ENCODE measurements around the gene CDC23. TPM values are rescaled to one million over a fixed set of nuclear protein-coding genes. Genes with fewer than 3 reads are reported as not detected.

CDC23 gene
- total and polyA plus RNA-seq, 2 of the 8 experiments (the other 6 are each of a cell fraction or from before 2014, with no cell fraction given), result 32.6 to 45.7 TPM

DNA sequence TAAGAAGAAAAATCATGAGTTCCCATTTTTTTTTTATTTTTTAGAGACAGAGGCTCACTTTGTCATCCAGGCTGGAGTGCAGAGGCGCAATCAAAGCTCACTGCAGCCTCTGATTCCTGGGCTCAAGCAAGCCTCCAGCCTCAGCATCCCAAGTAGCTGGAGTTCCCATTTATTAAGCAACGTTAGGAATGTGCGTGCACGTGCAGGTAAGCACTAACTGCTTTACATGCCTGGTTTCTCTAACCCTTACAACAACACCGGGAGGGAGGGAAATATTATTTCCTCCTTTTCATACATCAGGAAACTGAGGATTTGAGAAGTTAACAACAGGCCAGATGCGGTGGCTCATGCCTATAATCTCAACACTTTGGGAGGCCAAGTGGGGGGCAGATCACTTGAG lies 16.3 kb upstream of the CDC23 start:
- no peak overlapping the region for H2BK5ac ChIP-seq (ENCODE audit: low read depth, low read length)
- no peak overlapping the region for H4K8ac ChIP-seq (ENCODE audit: extremely low read depth, insufficient read depth, low read length)
- H3K79me1 ChIP-seq (ENCODE audit: low read depth, low read length), result no peaks in the 10 kb centered on the region
- H3K27ac ChIP-seq (ENCODE audit: low read depth, low read length), result no peak overlapping the region
- no peak overlapping the region for H3K23ac ChIP-seq (ENCODE audit: insufficient read length)
- H3K9ac ChIP-seq (replicated peaks in 1 of 4; ENCODE audit: extremely low read depth in 1 of 4, low read depth in 3 of 4, low read length in 3 of 4), result no peak overlapping the region
- no peak overlapping the region for H4K91ac ChIP-seq (replicated peaks; ENCODE audit: insufficient read length, low read length)
- H3K36me3 ChIP-seq (ENCODE audit: control insufficient read depth in 2 of 4, insufficient read depth in 4 of 4, low read length in 3 of 4), result no peaks in the 10 kb centered on the region
- peaks cover 4 to 6% of the 10 kb centered on the region in 2 experiments; a peak in 1 of 4 replicates for H3K9me3 ChIP-seq (ENCODE audit: insufficient read depth in 2 of 2, low read depth in 1 of 2, low read length in 1 of 2)
- DNase-seq (ENCODE audit: low read depth in 1 of 2, low spot score in 2 of 2) (no peak), FAIRE-seq (no peak)
- H2BK20ac ChIP-seq (ENCODE audit: low read length), result no peak overlapping the region
- no peaks in the 10 kb centered on the region for H3K79me2 ChIP-seq (ENCODE audit: control insufficient read depth in 1 of 2, insufficient read depth in 2 of 2, low read length in 2 of 2)
- no peak overlapping the region for H3K4ac ChIP-seq (replicated peaks; ENCODE audit: insufficient read length, low read depth, low read length)
- H3K56ac ChIP-seq (replicated peaks; ENCODE audit: insufficient read length, low read depth, low read length), result no peak overlapping the region
- H2BK15ac ChIP-seq (ENCODE audit: low read length), result no peak overlapping the region
- H3K14ac ChIP-seq (ENCODE audit: insufficient read length), result no peak overlapping the region
- no peak overlapping the region for H2BK12ac ChIP-seq (ENCODE audit: low read depth, low read length)
- no peak for TF ChIP-seq CEBPB (IDR thresholded peaks at IDR 0.05; ENCODE audit: low read depth, low read length)
- TF ChIP-seq SP4 (IDR thresholded peaks at IDR 0.05; ENCODE audit: low read length), result no peak
- no peak for TF ChIP-seq ATF3 (IDR thresholded peaks at IDR 0.05; ENCODE audit: insufficient read depth, low read depth, low read length)
- no peak for TF ChIP-seq TEAD4 (IDR thresholded peaks at IDR 0.05; ENCODE audit: low read depth, low read length)
- no peak for TF ChIP-seq TAF7 (optimal IDR thresholded peaks at IDR 0.05; ENCODE audit: borderline replicate concordance, low read depth, low read length)
- TF ChIP-seq MAX (IDR thresholded peaks at IDR 0.05), result no peak
- TF ChIP-seq PHF8 (conservative IDR thresholded peaks at IDR 0.05; ENCODE audit: low read depth, low read length), result no peak
- no peak for TF ChIP-seq NRF1 (IDR thresholded peaks at IDR 0.05; ENCODE audit: low read depth, low read length)
- no peak for TF ChIP-seq EZH2 (IDR thresholded peaks at IDR 0.05; ENCODE audit: low read depth, low read length, severe bottlenecking)
- TF ChIP-seq SRF (IDR thresholded peaks at IDR 0.05; ENCODE audit: low read depth, low read length), result no peak
- no peak for TF ChIP-seq GABPA (IDR thresholded peaks at IDR 0.05; ENCODE audit: borderline replicate concordance, insufficient read depth, low read length)
- TF ChIP-seq TAF1 (IDR thresholded peaks at IDR 0.05; ENCODE audit: low read depth, low read length), result no peak
- no peak for TF ChIP-seq EP300 (IDR thresholded peaks at IDR 0.05; ENCODE audit: borderline replicate concordance in 1 of 2, low read depth in 2 of 2, low read length in 2 of 2)
- H3K4me2 ChIP-seq (ENCODE audit: insufficient read depth in 1 of 2, low read depth in 2 of 2, low read length in 2 of 2), result no peak overlapping the region
- 90% methylated on average over 6 of the region's 6 CpGs; no CpG with 5 or more reads in 1 of the 2 experiments for WGBS, 2 experiments (ENCODE audit: extremely low coverage in 1 of 2, insufficient coverage in 1 of 2, insufficient read length in 1 of 2, insufficient replicate concordance in 2 of 2, low coverage in 1 of 2, low lambda C conversion rate in 2 of 2, missing lambda C conversion rate in 1 of 2)
- H3K23me2 ChIP-seq (ENCODE audit: low read depth, low read length), result no peaks in the 10 kb centered on the region
- H2BK120ac ChIP-seq (replicated peaks; ENCODE audit: low read depth, low read length), result no peak overlapping the region
- H2AK5ac ChIP-seq (ENCODE audit: low read depth, low read length), result no peak overlapping the region
- no peaks in the 10 kb centered on the region for H3K27me3 ChIP-seq (replicated peaks in 1 of 4; ENCODE audit: control insufficient read depth in 3 of 4, extremely low read depth in 1 of 4, insufficient read depth in 3 of 4, low read length in 3 of 4)
- H4K5ac ChIP-seq (ENCODE audit: insufficient read length, low read depth, low read length), result no peak overlapping the region
- H3K4me3 ChIP-seq (ENCODE audit: extremely low read depth in 1 of 4, insufficient read depth in 2 of 4, low read depth in 3 of 4, low read length in 4 of 4), result no peak overlapping the region
- POLR2A ChIA-PET (ENCODE audit: partially characterized antibody), result interaction anchor here (0.8 to 1.5 kb wide), 2 partner anchors 109 to 124 kb away, joined by 3 to 4 read pairs; partner anchors contain the start of gene FAM53C
- no peaks in the 10 kb centered on the region for H3K4me1 ChIP-seq (replicated peaks in 1 of 4; ENCODE audit: control insufficient read depth in 3 of 4, insufficient read depth in 4 of 4, low read length in 3 of 4)
- CTCF ChIA-PET (ENCODE audit: partially characterized antibody), result interaction anchor here (0.7 to 4.8 kb wide), 6 partner anchors 12 to 195 kb away, joined by 3 to 28 read pairs (median 4); partner anchors contain the start of gene KDM3B
- no peaks in the 10 kb centered on the region for H4K20me1 ChIP-seq (replicated peaks in 1 of 2; ENCODE audit: control insufficient read depth in 1 of 2, insufficient read depth in 2 of 2, low read length in 2 of 2)
- H3K18ac ChIP-seq (ENCODE audit: extremely low read depth, low read length), result no peak overlapping the region
- H2AFZ ChIP-seq (ENCODE audit: low read length), result no peak overlapping the region
